Right lobe of liver (tissue), 6 donors: ENCODE measurements around the gene KDM4B. TPM values are rescaled to one million over a fixed set of nuclear protein-coding genes. Genes with fewer than 3 reads are reported as not detected.

ENCODE experiments used
- ATAC-seq, 4 donors: fragments of 200-7000 bp; cut with Tn5 transposase; one replicate each; pipeline ENCODE4 v1.9.1; 2020; ENCODE audit warnings: mild to moderate bottlenecking in 4 of 4, moderate library complexity in 4 of 4
- DNase-seq, 3 donors: peaks; one replicate each; pipeline ENCODE4 v3.0.0-alpha.2; 2020
- H3K27ac ChIP-seq, 3 donors: fragments of 200-600 bp; one replicate each; pipeline ENCODE4 v1.8.0; 2022
- H3K27me3 ChIP-seq, 2 donors: fragments of 200-600 bp; one replicate each; pipeline ENCODE4 v1.8.0; 2022
- H3K36me3 ChIP-seq, 4 donors: fragments of 200-600 bp; sonication (generic) in 1 of 4; one replicate each; pipeline versions ENCODE4 v1.5.1 to v1.8.0; 2017 to 2022; ENCODE audit warnings: control low read depth in 1 of 4
- H3K4me1 ChIP-seq, 4 donors: fragments of 200-600 bp; sonication (generic) in 1 of 4; one replicate each; pipeline versions ENCODE4 v1.5.1 to v1.8.0; 2017 to 2022; ENCODE audit warnings: control low read depth in 1 of 4
- H3K4me3 ChIP-seq, 3 donors: fragments of 200-600 bp; one replicate each; pipeline ENCODE4 v1.8.0; 2022
- H3K9me3 ChIP-seq, 4 donors: fragments of 200-600 bp; sonication (generic) in 1 of 4; one replicate each; pipeline versions ENCODE4 v1.5.1 to v1.8.0; 2017 to 2022; ENCODE audit warnings: control low read depth in 1 of 4
- CTCF ChIP-seq, 4 donors: fragments of 200-600 bp in 3 of 4; fragments of 450-650 bp in 1 of 4; IDR thresholded peaks; one replicate each; pipeline versions ENCODE4 v1.5.1 to v1.8.0; 2016 to 2022; ENCODE audit warnings: antibody characterized with exemption in 4 of 4, mild to moderate bottlenecking in 2 of 4
- POLR2A ChIP-seq: fragments of 450-650 bp; IDR thresholded peaks from one replicate; pipeline ENCODE4 v1.6.1; 2017; ENCODE audit warnings: antibody characterized with exemption, mild to moderate bottlenecking
- WGBS: methylation state at CpG from one replicate; pipeline ENCODE4 v1.1.6; 2018; ENCODE audit warnings: low coverage, low lambda C conversion rate; ENCODE audit not compliant: insufficient coverage; ENCODE audit errors: missing lambda C conversion rate; 5-methylcytosine and 5-hydroxymethylcytosine counted together
- intact Hi-C, 2 donors: fragments of 100-400 bp; cut with DNase I; formaldehyde crosslinking; loops; one replicate each; pipeline versions ENCODE4 v1.11.2 to v1.14.1; 2022
- total RNA-seq, 6 experiments: library from RNA; depleted of rRNA in 2 of 6; stranded (reverse); fragments of >200 nt in 2 of 6; fragmentation: NEBNext Ultra II Directional in 3 of 6; extraction: Animal tissue kit (Norgen Biotek cat#: 25700) in 3 of 6; gene quantifications; one replicate each; pipeline versions ENCODE4 v1.1.0 to v1.2.4, GENCODE V29; 2016 to 2023
- donor health status: DM: no; HTN: yes; CAD: no.
- donor health status: DM: no; HTN: no; CAD: no.
- donor health status: DM: no; HTN: no; CAD: no.
- donor health status: DM: no; HTN: yes; CAD: no.
- donor health status: DM: no; HTN: yes; CAD: no.

KDM4B gene
- total RNA-seq, 6 experiments from 2014 or later = 14.2 to 36.9 (median 29.1) TPM

GRCh38 chr19:5068233-5069072, 99.5 kb downstream of the KDM4B start:
- Histone ChIP-seq H3K9me3 (no peaks in the 10 kb centered on the region), H3K27ac (peak overlapping the region in 1 of 3 donors; percentile 40), H3K36me3 (peaks cover 0 to 23% (median under 1%) of the 10 kb centered on the region in 4 donors), H3K27me3 (no peaks in the 10 kb centered on the region), H3K4me1 (peaks cover 0 to 18% (median 5%) of the 10 kb centered on the region in 4 donors), H3K4me3 (no peak overlapping the region)
- ATAC-seq (peak; percentile 4 to 53 (median 44)), DNase-seq (no peak)
- no peak for TF ChIP-seq CTCF (IDR thresholded peaks at IDR 0.05)
- TF ChIP-seq POLR2A = no peak
- intact Hi-C loops = no loop called here
- 93% methylated on average over 9 of the region's 39 CpGs for WGBS

GRCh38 chr19:5070331-5070730, 101.4 kb downstream of the KDM4B start:
- WGBS = 91% methylated on average over 11 of the region's 17 CpGs
- H3K4me1 ChIP-seq = peaks cover 0 to 18% (median 5%) of the 10 kb centered on the region in 4 donors
- no peaks in the 10 kb centered on the region for H3K9me3 ChIP-seq

GRCh38 chr19:5070930-5071329, 102.0 kb downstream of the KDM4B start:
- no peak overlapping the region for H3K27ac ChIP-seq
- 100% methylated on average over 2 of the region's 19 CpGs for WGBS

More at GRCh38 chr19:5070331-5070730, 101.4 kb downstream of the KDM4B start:
- Histone ChIP-seq H3K36me3 (peaks cover 0 to 19% (median 1%) of the 10 kb centered on the region in 4 donors), H3K27ac (no peak overlapping the region), H3K27me3 (no peaks in the 10 kb centered on the region), H3K4me3 (no peak overlapping the region)
- intact Hi-C loops = no loop called here
- DNase-seq (no peak), ATAC-seq (no peak)
- TF ChIP-seq POLR2A (no peak), CTCF (IDR thresholded peaks at IDR 0.05) (no peak)

GRCh38 chr19:5071579-5071978, 102.7 kb downstream of the KDM4B start:
- H3K4me3 ChIP-seq = no peak overlapping the region
- H3K9me3 ChIP-seq = no peaks in the 10 kb centered on the region
- H3K27me3 ChIP-seq = no peaks in the 10 kb centered on the region
- WGBS = 80% methylated on average over 1 of the region's 8 CpGs
- TF ChIP-seq POLR2A = no peak
- TF ChIP-seq CTCF (IDR thresholded peaks at IDR 0.05) = no peak
- intact Hi-C loops = no loop called here
- ATAC-seq = no peak
- peaks cover 0 to 18% (median 5%) of the 10 kb centered on the region in 4 donors for H3K4me1 ChIP-seq
- H3K27ac ChIP-seq = no peak overlapping the region
- peaks cover 0 to 19% (median 2%) of the 10 kb centered on the region in 4 donors for H3K36me3 ChIP-seq
- DNase-seq = no peak

More at GRCh38 chr19:5070930-5071329, 102.0 kb downstream of the KDM4B start:
- peaks cover 0 to 18% (median 5%) of the 10 kb centered on the region in 4 donors for H3K4me1 ChIP-seq
- DNase-seq (no peak), ATAC-seq (no peak)
- H3K36me3 ChIP-seq = peaks cover 0 to 19% (median 2%) of the 10 kb centered on the region in 4 donors
- intact Hi-C loops = no loop called here
- no peaks in the 10 kb centered on the region for H3K27me3 ChIP-seq
- H3K4me3 ChIP-seq = no peak overlapping the region
- H3K9me3 ChIP-seq = no peaks in the 10 kb centered on the region
- TF ChIP-seq CTCF (IDR thresholded peaks at IDR 0.05) = no peak
